Measurements from ENCODE around the gene RIMBP2. TPM values are rescaled to one million over a fixed set of nuclear protein-coding genes. Genes with fewer than 3 reads are reported as not detected.

Gene RIMBP2
- polyA plus RNA-seq, 1 of the 3 experiments (the other 2 are of a cell fraction) = 0.90 TPM

- H2AFZ ChIP-seq (ENCODE audit: low read depth) = no peak overlapping the region
- no peaks in the 10 kb centered on the region for H4K20me1 ChIP-seq (ENCODE audit: insufficient read depth)
- TF ChIP-seq MXI1 (IDR thresholded peaks at IDR 0.05; ENCODE audit: low read depth, low read length) (no peak), NRF1 (IDR thresholded peaks at IDR 0.05; ENCODE audit: low read depth, low read length) (no peak), GATA2 (CRISPR knock-in tag; IDR thresholded peaks at IDR 0.05) (no peak), FOXM1 (IDR thresholded peaks at IDR 0.05; ENCODE audit: low read depth) (no peak), JUND (IDR thresholded peaks at IDR 0.05) (no peak), MAX (IDR thresholded peaks at IDR 0.05; ENCODE audit: low read depth) (no peak), EZH2phosphoT487 (IDR thresholded peaks at IDR 0.05; ENCODE audit: borderline replicate concordance, low read depth) (no peak), ELF1 (IDR thresholded peaks at IDR 0.05) (no peak), IRF3 (IDR thresholded peaks at IDR 0.05; ENCODE audit: low read depth, low read length) (no peak), SMC3 (IDR thresholded peaks at IDR 0.05; ENCODE audit: low read depth, low read length) (no peak), REST (IDR thresholded peaks at IDR 0.05; ENCODE audit: low read depth, low read length) (no peak), PBX3 (IDR thresholded peaks at IDR 0.05) (no peak), CHD2 (IDR thresholded peaks at IDR 0.05; ENCODE audit: low read length, partially characterized antibody) (no peak), MEF2A (IDR thresholded peaks at IDR 0.05; ENCODE audit: borderline replicate concordance, low read depth) (no peak), GABPA (IDR thresholded peaks at IDR 0.05; ENCODE audit: low read depth) (no peak), RXRA (IDR thresholded peaks at IDR 0.05; ENCODE audit: borderline replicate concordance, low read depth) (no peak), USF1 (IDR thresholded peaks at IDR 0.05; ENCODE audit: borderline replicate concordance, low read depth) (no peak)
- WGBS (ENCODE audit: low lambda C conversion rate) = 10% methylated on average over 2 of the region's 2 CpGs
- peaks cover 0 to 51% of the 10 kb centered on the region in 2 experiments; a peak in 1 of 4 replicates for H3K4me1 ChIP-seq (ENCODE audit: control insufficient read depth in 1 of 2, insufficient read depth in 2 of 2, low read depth in 1 of 2, low read length in 1 of 2)
- H3K36me3 ChIP-seq (replicated peaks in 1 of 2; ENCODE audit: control insufficient read depth in 1 of 2, insufficient read depth in 2 of 2, low read length in 1 of 2) = no peaks in the 10 kb centered on the region
- H3K4me2 ChIP-seq = no peak overlapping the region
- no peak overlapping the region for H3K9ac ChIP-seq
- ChIA-PET POLR2A (no interaction called here), CTCF (no interaction called here)
- no peak overlapping the region for H3K4me3 ChIP-seq (ENCODE audit: low read depth in 2 of 2, low read length in 1 of 2)
- no peaks in the 10 kb centered on the region for H3K9me3 ChIP-seq
- no peaks in the 10 kb centered on the region for H3K79me2 ChIP-seq (ENCODE audit: insufficient read depth)
- H3K9me2 ChIP-seq = no peaks in the 10 kb centered on the region
- H3K27ac ChIP-seq (ENCODE audit: low read depth in 2 of 2, low read length in 1 of 2) = no peak overlapping the region; a peak in 1 of 4 replicates
- no peaks in the 10 kb centered on the region for H3F3A ChIP-seq (replicated peaks; ENCODE audit: insufficient read depth)
- DNase-seq = no peak
- no peaks in the 10 kb centered on the region for H3K27me3 ChIP-seq (ENCODE audit: insufficient read depth)
Observed at GRCh38 chr12:130527239-130527638, 188.9 kb downstream of the RIMBP2 start.

Measured in SK-N-SH (cell line).